K562 (cell line): ENCODE results near the gene UNC79. TPM values are rescaled to one million over a fixed set of nuclear protein-coding genes. Genes with fewer than 3 reads are reported as not detected.

Experiments
- ATAC-seq: fragments of 200-7000 bp; cut with Tn5 transposase; 3 replicates; pipeline ENCODE4 v1.9.1; 2020; ENCODE audit warnings: moderate library complexity
- BruUV-seq: library from RNA; stranded (reverse); fragments of 400-500 nt; replicated peaks from 2 replicates; lab custom pipeline; 2021; lab: Mats Ljungman, UMichigan
- CTCF ChIA-PET: fragments of 300-600 bp; formaldehyde crosslinking; extraction: SDS; loops from one replicate; lab custom pipeline; 2021; ENCODE audit warnings: low intra/inter-chr PET ratio; lab: Yijun Ruan, JAX
- POLR2A ChIA-PET: fragments of 300-600, 350-650 bp; sonication (Branson Sonifier 250); formaldehyde crosslinking; extraction: SDS; loops from one replicate; lab custom pipeline; 2021; ENCODE audit warnings: antibody characterized with exemption, inconsistent platforms; lab: Yijun Ruan, JAX
- DNase-seq, 4 experiments: peaks; one replicate each; pipeline versions ENCODE4 v3.0.0 to v3.0.0-alpha.2; 2011 to 2018; ENCODE audit warnings: low spot score in 3 of 4, mixed read lengths in 3 of 4; ENCODE audit errors: extremely low read depth in 1 of 4
- FAIRE-seq: peaks from 2 replicates; lab custom pipeline; 2011; peaks lifted over from hg19 to GRCh38; lab: Jason Lieb, UNC
- H2AFZ ChIP-seq: 2 replicates; pipeline ENCODE4 v1.6.0; 2011; ENCODE audit warnings: low read depth, low read length, control low read depth, inconsistent platforms
- H3K27ac ChIP-seq: fragments of 200-600 bp; 3 replicates; pipeline ENCODE4 v1.8.0; 2011; ENCODE audit warnings: low read depth, mild to moderate bottlenecking, control low read depth, inconsistent platforms, low read length, moderate library complexity, mixed read lengths; ENCODE audit errors: extremely low read depth
- H3K27me3 ChIP-seq, 2 experiments: fragments of 300-600 bp in 1 of 2; 2 replicates in 1 of 2; 3 replicates in 1 of 2; pipeline versions ENCODE4 v1.6.0 to v1.8.0; 2011; ENCODE audit warnings: inconsistent platforms in 2 of 2, low read length in 2 of 2, mild to moderate bottlenecking in 1 of 2, mixed read lengths in 1 of 2, moderate library complexity in 1 of 2; ENCODE audit not compliant: control insufficient read depth in 2 of 2, insufficient read depth in 2 of 2
- H3K36me3 ChIP-seq: fragments of 300-600 bp; 3 replicates; pipeline ENCODE4 v1.8.0; 2011; ENCODE audit warnings: mild to moderate bottlenecking, low read length, inconsistent platforms; ENCODE audit not compliant: control insufficient read depth, insufficient read depth
- H3K4me1 ChIP-seq, 2 experiments: fragments of 200-600 bp in 1 of 2; replicated peaks in 1 of 2; 2 replicates in 1 of 2; 3 replicates in 1 of 2; pipeline versions ENCODE4 v1.5.1 to v1.8.0; 2011; ENCODE audit warnings: inconsistent platforms in 2 of 2, low read length in 2 of 2, mild to moderate bottlenecking in 1 of 2, mixed read lengths in 1 of 2, moderate library complexity in 1 of 2; ENCODE audit not compliant: control insufficient read depth in 2 of 2, insufficient read depth in 2 of 2
- H3K4me2 ChIP-seq: 2 replicates; pipeline ENCODE4 v1.6.1; 2011; ENCODE audit warnings: low read length, control low read depth, inconsistent platforms, mixed read lengths; ENCODE audit not compliant: insufficient read depth
- H3K4me3 ChIP-seq: fragments of 200-600 bp; sonication (generic), shearing (Covaris generic); 2 replicates; pipeline ENCODE4 v1.5.1; 2016; ENCODE audit warnings: control low read depth, inconsistent platforms
- H3K79me2 ChIP-seq: fragments of 200-600 bp; 3 replicates; pipeline ENCODE4 v1.8.0; 2011; ENCODE audit warnings: low read length, inconsistent platforms; ENCODE audit not compliant: control insufficient read depth, insufficient read depth
- H3K9ac ChIP-seq, 2 experiments: 2 replicates each; pipeline versions ENCODE4 v1.6.0 to v1.6.1; 2011; ENCODE audit warnings: low read depth in 2 of 2, low read length in 2 of 2, control low read depth in 1 of 2, inconsistent platforms in 1 of 2, mild to moderate bottlenecking in 1 of 2, mixed read lengths in 1 of 2; ENCODE audit not compliant: insufficient read depth in 1 of 2
- H3K9me1 ChIP-seq: one replicate; pipeline ENCODE4 v1.6.0; 2011; ENCODE audit warnings: inconsistent platforms, mild to moderate bottlenecking, low read length, moderate library complexity; ENCODE audit not compliant: control insufficient read depth, insufficient read depth
- H3K9me3 ChIP-seq: replicated peaks from 2 replicates; pipeline ENCODE4 v1.5.1; 2011; ENCODE audit warnings: low read depth, low read length, inconsistent platforms; ENCODE audit not compliant: control insufficient read depth, insufficient read depth
- H4K20me1 ChIP-seq: replicated peaks from 2 replicates; pipeline ENCODE4 v1.6.1; 2011; ENCODE audit warnings: low read length, inconsistent platforms, mixed read lengths; ENCODE audit not compliant: control insufficient read depth, insufficient read depth
- FOS ChIP-seq: IDR thresholded peaks from 3 replicates; pipeline ENCODE4 v1.6.1; 2011; ENCODE audit not compliant: insufficient read length; ENCODE audit errors: extremely low read depth
- KLF16 ChIP-seq: IDR thresholded peaks from 2 replicates; pipeline ENCODE4 v1.6.1; 2016; ENCODE audit warnings: antibody characterized with exemption
- YY1 ChIP-seq, 3 experiments: IDR thresholded peaks; 2 replicates each; pipeline ENCODE4 v1.6.1; 2011; ENCODE audit warnings: low read length in 2 of 3, mild to moderate bottlenecking in 2 of 3, moderate library complexity in 2 of 3, borderline replicate concordance in 1 of 3, control low read depth in 1 of 3, low read depth in 1 of 3; ENCODE audit not compliant: insufficient read depth in 3 of 3, insufficient replicate concordance in 2 of 3, control insufficient read depth in 1 of 3, insufficient read length in 1 of 3; ENCODE audit errors: extremely low read depth in 1 of 3
- ZBTB8A ChIP-seq: fragments of 450-650 bp; IDR thresholded peaks from 2 replicates; pipeline ENCODE4 v1.6.1; 2018; ENCODE audit warnings: mild to moderate bottlenecking, moderate library complexity; ENCODE audit not compliant: partially characterized antibody
- ZNF318 ChIP-seq, 2 experiments: fragments of 450-650 bp; IDR thresholded peaks; 2 replicates each; pipeline ENCODE4 v1.6.1; 2016; ENCODE audit warnings: mild to moderate bottlenecking in 2 of 2, borderline replicate concordance in 1 of 2, low read depth in 1 of 2, moderate library complexity in 1 of 2
- WGBS: fragments of 100-300 bp; shearing (Covaris generic); methylation state at CpG from one replicate; pipeline ENCODE4 v1.1.6; 2016; ENCODE audit warnings: low coverage, mixed read lengths; ENCODE audit not compliant: insufficient coverage; ENCODE audit errors: missing lambda C conversion rate; 5-methylcytosine and 5-hydroxymethylcytosine counted together
- in situ Hi-C: fragments of 300-500 bp; cut with MboI; formaldehyde crosslinking; loops from 4 replicates; pipeline ENCODE4 v1.15.0; 2018; ENCODE audit warnings: inconsistent platforms, mixed read lengths
- intact Hi-C: fragments of 100-400 bp; cut with micrococcal nuclease; formaldehyde crosslinking; loops from 2 replicates; pipeline ENCODE4 v1.14.2; 2022
- polyA plus RNA-seq, 8 experiments: library from polyadenylated mRNA; depleted of rRNA in 4 of 8; stranded (reverse) in 5 of 8; unstranded in 3 of 8; fragments of >200 nt; fragmentation: Nextera tagmentation in 2 of 8; fragmentation: Illumina TruSeq in 1 of 8; extraction: Ambion mirVana in 2 of 8; extraction: Trizol in 1 of 8; gene quantifications; 2 replicates each; pipeline versions ENCODE4 v1.2.1 to v1.2.3, GENCODE V29; 2011 to 2014; ENCODE audit warnings: inconsistent platforms in 1 of 8, missing spikeins in 1 of 8
- total RNA-seq, 7 experiments: library from RNA; depleted of rRNA in 6 of 7; stranded (reverse); fragments of >200 nt in 6 of 7; fragmentation: Illumina TruSeq in 2 of 7; extraction: Trizol in 2 of 7; gene quantifications; 2 replicates each; pipeline versions ENCODE4 v1.2.1 to v1.2.3, GENCODE V29; 2011 to 2021; ENCODE audit warnings: low replicate concordance in 1 of 7

Gene UNC79
- total and polyA plus RNA-seq, 9 of the 15 experiments (the other 6 are each of a cell fraction or from before 2014, with no cell fraction given) = under 0.01 to 0.04 (median 0.01) TPM; not detected in 6

GRCh38 chr14:93546642-93547041 lies 115.9 kb downstream of the UNC79 start:
- no peaks in the 10 kb centered on the region for H3K9me3 ChIP-seq
- 0% methylated on average over 1 of the region's 1 CpG for WGBS
- ChIA-PET CTCF (interaction anchor here (0.6 kb wide), 1 partner anchor 12 kb away, joined by 3 read pairs; no protein-coding TSS in a partner anchor), POLR2A (no interaction called here)
- H3K27ac ChIP-seq = no peak overlapping the region
- H3K79me2 ChIP-seq = no peaks in the 10 kb centered on the region
- H3K36me3 ChIP-seq = no peaks in the 10 kb centered on the region
- no peak for TF ChIP-seq ZBTB8A
- no peaks in the 10 kb centered on the region for H3K4me1 ChIP-seq
- no peak for DNase-seq
- H2AFZ ChIP-seq = no peak overlapping the region
- BruUV-seq = no TSS peak
- no peaks in the 10 kb centered on the region for H3K27me3 ChIP-seq
- intact Hi-C loops (no loop called here), in situ Hi-C loops (no loop called here)
- no peak for ATAC-seq
- no peaks in the 10 kb centered on the region for H4K20me1 ChIP-seq
- H3K9me1 ChIP-seq = no peaks in the 10 kb centered on the region
- FAIRE-seq = no peak
- H3K4me3 ChIP-seq = no peak overlapping the region
- no peak overlapping the region for H3K9ac ChIP-seq
- no peak overlapping the region for H3K4me2 ChIP-seq

DNA sequence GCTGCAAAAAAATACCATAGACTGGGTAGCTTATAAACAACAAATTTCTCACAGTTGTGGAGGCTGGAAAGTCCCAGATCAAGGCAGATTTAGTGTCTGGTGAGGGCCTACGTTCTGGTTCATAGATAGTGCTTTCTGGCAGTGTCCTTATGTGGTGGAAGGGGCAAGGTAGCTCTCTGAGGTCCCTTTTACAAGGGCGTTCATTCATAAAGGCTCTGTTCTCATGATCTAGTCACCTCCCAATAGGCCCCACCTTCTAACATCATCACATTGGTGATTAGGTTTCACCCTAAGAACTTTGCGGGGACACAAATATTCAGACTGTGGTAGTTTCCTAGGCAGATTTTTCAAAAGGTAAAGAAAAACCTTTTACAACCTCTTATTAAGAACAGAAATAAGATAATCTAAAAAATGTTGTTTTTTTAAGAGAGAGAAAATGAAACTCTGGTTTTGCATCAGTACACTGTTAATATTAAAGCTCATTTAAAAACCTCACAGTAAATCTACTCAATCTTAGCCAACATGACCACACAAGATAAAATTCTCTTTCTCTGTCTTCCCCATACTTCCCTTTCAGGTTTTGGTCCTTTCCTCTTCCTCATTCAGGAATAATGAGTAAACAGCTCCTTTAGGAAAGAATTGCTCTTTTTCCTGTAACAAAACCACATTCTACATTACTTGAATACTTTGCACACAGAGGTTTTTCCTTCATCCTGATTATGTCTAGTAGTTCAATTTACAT lies 117.5 kb downstream of the UNC79 start:
- no peaks in the 10 kb centered on the region for H3K9me3 ChIP-seq
- no peaks in the 10 kb centered on the region for H3K4me1 ChIP-seq
- H3K27ac ChIP-seq = no peak overlapping the region
- BruUV-seq = no TSS peak
- H3K79me2 ChIP-seq = no peaks in the 10 kb centered on the region
- ATAC-seq (no peak), DNase-seq (no peak), FAIRE-seq (no peak)
- H3K27me3 ChIP-seq = no peaks in the 10 kb centered on the region
- in situ Hi-C loops (no loop called here), intact Hi-C loops (no loop called here)
- H3K4me2 ChIP-seq = no peak overlapping the region
- H3K9ac ChIP-seq = no peak overlapping the region
- no peaks in the 10 kb centered on the region for H3K36me3 ChIP-seq
- H3K9me1 ChIP-seq = no peaks in the 10 kb centered on the region
- H2AFZ ChIP-seq = no peak overlapping the region
- 0% methylated on average over 3 of the region's 3 CpGs for WGBS
- ChIA-PET POLR2A (no interaction called here), CTCF (no interaction called here)
- H4K20me1 ChIP-seq = no peaks in the 10 kb centered on the region
- no peak overlapping the region for H3K4me3 ChIP-seq
- TF ChIP-seq KLF16 = no peak
- no peak for TF ChIP-seq FOS
- TF ChIP-seq YY1 (IDR thresholded peaks at IDR 0.05; ENCODE audit: borderline replicate concordance in 1 of 3, control insufficient read depth in 1 of 3, extremely low read depth in 1 of 3, insufficient read depth in 3 of 3, insufficient read length in 1 of 3, insufficient replicate concordance in 2 of 3, low read depth in 1 of 3, low read length in 2 of 3) = no peak
- no peak for TF ChIP-seq ZNF318 (IDR thresholded peaks at IDR 0.05; ENCODE audit: borderline replicate concordance in 1 of 2, low read depth in 1 of 2)
